HL-60 (cell line): Measurements from ENCODE around the gene WNT10A.

Experiments
- GABPA ChIP-seq: IDR thresholded peaks from 2 replicates; pipeline ENCODE4 v1.6.1; 2012; ENCODE audit warnings: low read depth
- POLR2AphosphoS5 ChIP-seq: IDR thresholded peaks from 2 replicates; pipeline ENCODE4 v1.6.1; 2012; ENCODE audit warnings: low read depth
- TF ChIP-seq, protein P1 (sequence below): IDR thresholded peaks from one replicate; pipeline ENCODE4 v1.5.1; 2011; ENCODE audit warnings: low read length, control low read depth, inconsistent platforms; ENCODE audit not compliant: insufficient read depth
- TF ChIP-seq, protein P2 (sequence below): IDR thresholded peaks from 2 replicates; pipeline ENCODE4 v1.6.1; 2012; ENCODE audit warnings: low read depth; ENCODE audit not compliant: insufficient replicate concordance

DNA sequence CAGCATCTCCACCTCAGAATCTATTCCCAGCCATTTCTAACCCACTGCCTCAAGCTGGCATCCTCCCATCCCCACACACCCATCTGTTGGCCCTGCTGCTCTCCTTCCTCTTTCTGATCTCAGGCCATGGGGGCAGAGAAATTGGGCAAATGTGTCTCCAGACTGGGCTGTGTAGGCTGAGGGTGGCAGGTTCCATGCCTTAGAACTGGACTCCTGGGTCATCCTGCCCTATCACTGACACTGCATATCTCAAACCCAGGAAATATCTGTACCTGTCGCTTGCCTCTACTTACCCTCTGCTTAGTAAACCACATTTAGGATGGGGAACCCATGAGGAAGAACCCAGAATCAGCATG, 1.8 kb downstream of the WNT10A start:
- TF ChIP-seq, protein P1, sequence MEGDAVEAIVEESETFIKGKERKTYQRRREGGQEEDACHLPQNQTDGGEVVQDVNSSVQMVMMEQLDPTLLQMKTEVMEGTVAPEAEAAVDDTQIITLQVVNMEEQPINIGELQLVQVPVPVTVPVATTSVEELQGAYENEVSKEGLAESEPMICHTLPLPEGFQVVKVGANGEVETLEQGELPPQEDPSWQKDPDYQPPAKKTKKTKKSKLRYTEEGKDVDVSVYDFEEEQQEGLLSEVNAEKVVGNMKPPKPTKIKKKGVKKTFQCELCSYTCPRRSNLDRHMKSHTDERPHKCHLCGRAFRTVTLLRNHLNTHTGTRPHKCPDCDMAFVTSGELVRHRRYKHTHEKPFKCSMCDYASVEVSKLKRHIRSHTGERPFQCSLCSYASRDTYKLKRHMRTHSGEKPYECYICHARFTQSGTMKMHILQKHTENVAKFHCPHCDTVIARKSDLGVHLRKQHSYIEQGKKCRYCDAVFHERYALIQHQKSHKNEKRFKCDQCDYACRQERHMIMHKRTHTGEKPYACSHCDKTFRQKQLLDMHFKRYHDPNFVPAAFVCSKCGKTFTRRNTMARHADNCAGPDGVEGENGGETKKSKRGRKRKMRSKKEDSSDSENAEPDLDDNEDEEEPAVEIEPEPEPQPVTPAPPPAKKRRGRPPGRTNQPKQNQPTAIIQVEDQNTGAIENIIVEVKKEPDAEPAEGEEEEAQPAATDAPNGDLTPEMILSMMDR, result no peak
- TF ChIP-seq, protein P2, sequence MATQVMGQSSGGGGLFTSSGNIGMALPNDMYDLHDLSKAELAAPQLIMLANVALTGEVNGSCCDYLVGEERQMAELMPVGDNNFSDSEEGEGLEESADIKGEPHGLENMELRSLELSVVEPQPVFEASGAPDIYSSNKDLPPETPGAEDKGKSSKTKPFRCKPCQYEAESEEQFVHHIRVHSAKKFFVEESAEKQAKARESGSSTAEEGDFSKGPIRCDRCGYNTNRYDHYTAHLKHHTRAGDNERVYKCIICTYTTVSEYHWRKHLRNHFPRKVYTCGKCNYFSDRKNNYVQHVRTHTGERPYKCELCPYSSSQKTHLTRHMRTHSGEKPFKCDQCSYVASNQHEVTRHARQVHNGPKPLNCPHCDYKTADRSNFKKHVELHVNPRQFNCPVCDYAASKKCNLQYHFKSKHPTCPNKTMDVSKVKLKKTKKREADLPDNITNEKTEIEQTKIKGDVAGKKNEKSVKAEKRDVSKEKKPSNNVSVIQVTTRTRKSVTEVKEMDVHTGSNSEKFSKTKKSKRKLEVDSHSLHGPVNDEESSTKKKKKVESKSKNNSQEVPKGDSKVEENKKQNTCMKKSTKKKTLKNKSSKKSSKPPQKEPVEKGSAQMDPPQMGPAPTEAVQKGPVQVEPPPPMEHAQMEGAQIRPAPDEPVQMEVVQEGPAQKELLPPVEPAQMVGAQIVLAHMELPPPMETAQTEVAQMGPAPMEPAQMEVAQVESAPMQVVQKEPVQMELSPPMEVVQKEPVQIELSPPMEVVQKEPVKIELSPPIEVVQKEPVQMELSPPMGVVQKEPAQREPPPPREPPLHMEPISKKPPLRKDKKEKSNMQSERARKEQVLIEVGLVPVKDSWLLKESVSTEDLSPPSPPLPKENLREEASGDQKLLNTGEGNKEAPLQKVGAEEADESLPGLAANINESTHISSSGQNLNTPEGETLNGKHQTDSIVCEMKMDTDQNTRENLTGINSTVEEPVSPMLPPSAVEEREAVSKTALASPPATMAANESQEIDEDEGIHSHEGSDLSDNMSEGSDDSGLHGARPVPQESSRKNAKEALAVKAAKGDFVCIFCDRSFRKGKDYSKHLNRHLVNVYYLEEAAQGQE, result no peak
- TF ChIP-seq POLR2AphosphoS5, result no peak
- TF ChIP-seq GABPA, result no peak
